Heart right ventricle (tissue), 16 donors: ENCODE data around the gene ELF3. TPM values are rescaled to one million over a fixed set of nuclear protein-coding genes. Genes with fewer than 3 reads are reported as not detected.
A peak's percentile ranks its signal among the peaks of the same experiment; 100 is the strongest.

Experiments used
- ATAC-seq, 8 donors: fragments of 200-7000 bp; cut with Tn5 transposase; one replicate each; pipeline ENCODE4 v1.9.1; 2020; ENCODE audit warnings: mild to moderate bottlenecking in 8 of 8, moderate library complexity in 8 of 8, moderate number of reproducible peaks in 1 of 8
- DNase-seq, 2 donors: peaks; one replicate each; pipeline ENCODE4 v3.0.0-alpha.2; 2020
- H3K27ac ChIP-seq, 10 donors: fragments of 200-600 bp; sonication (generic) in 2 of 10; one replicate each; pipeline versions ENCODE4 v1.5.0 to v1.8.0; 2020 to 2022; ENCODE audit warnings: mild to moderate bottlenecking in 3 of 10
- H3K27me3 ChIP-seq, 7 donors: fragments of 200-600 bp; one replicate each; pipeline ENCODE4 v1.8.0; 2021 to 2022; ENCODE audit warnings: mild to moderate bottlenecking in 2 of 7
- H3K36me3 ChIP-seq, 9 donors: fragments of 200-600 bp; sonication (generic) in 1 of 9; one replicate each; pipeline versions ENCODE4 v1.5.0 to v1.8.0; 2020 to 2022; ENCODE audit warnings: mild to moderate bottlenecking in 2 of 9
- H3K4me1 ChIP-seq, 9 donors: fragments of 200-600 bp; sonication (generic) in 1 of 9; one replicate each; pipeline versions ENCODE4 v1.5.0 to v1.8.0; 2020 to 2022; ENCODE audit warnings: mild to moderate bottlenecking in 4 of 9
- H3K4me3 ChIP-seq, 10 donors: fragments of 200-600 bp; sonication (generic) in 2 of 10; one replicate each; pipeline versions ENCODE4 v1.5.0 to v1.8.0; 2020 to 2022; ENCODE audit warnings: mild to moderate bottlenecking in 7 of 10, moderate library complexity in 2 of 10
- H3K9me3 ChIP-seq, 11 donors: fragments of 200-600 bp in 10 of 11; sonication (generic) in 2 of 11; one replicate each; pipeline versions ENCODE4 v1.5.0 to v1.8.0; 2013 to 2022; ENCODE audit warnings: mild to moderate bottlenecking in 2 of 11, control low read depth in 1 of 11, moderate library complexity in 1 of 11
- WGBS, 2 donors: extraction: QIAGEN DNeasy Blood & Tissue Kit; methylation state at CpG; one replicate each; pipeline ENCODE4 v1.1.7; 2013; ENCODE audit warnings: inconsistent platforms in 1 of 2; 5-methylcytosine and 5-hydroxymethylcytosine counted together
- intact Hi-C, 10 donors: fragments of 100-400 bp; cut with DNase I; formaldehyde crosslinking; loops; one replicate each; pipeline versions ENCODE4 v1.11.1 to v1.14.2; 2022
- polyA plus RNA-seq, 2 donors: library from polyadenylated mRNA; stranded (reverse); fragments of 200-250 nt; gene quantifications; one replicate each; pipeline ENCODE4 v1.2.3, GENCODE V29; 2013
- total RNA-seq, 10 donors: library from RNA; stranded (reverse); fragmentation: NEBNext Ultra II Directional in 3 of 10; extraction: Animal tissue kit (Norgen Biotek cat#: 25700) in 3 of 10; gene quantifications; one replicate each; pipeline versions ENCODE4 v1.2.1 to v1.2.4, GENCODE V29; 2021 to 2023
- TF ChIP-seq, protein P1 (sequence below), 9 donors: fragments of 200-600 bp; sonication (generic) in 2 of 9; IDR thresholded peaks; one replicate each; pipeline versions ENCODE4 v1.5.0 to v1.8.0; 2021 to 2022; ENCODE audit warnings: antibody characterized with exemption in 9 of 9, mild to moderate bottlenecking in 5 of 9, moderate library complexity in 1 of 9
- donor health status: Arrhythmogenic right ventricular cardiomyopathy.
- donor health status: ischemic (EF 13 %, LVEDD 7.1; RV severe dilation, severe dysfunction).
- donor health status: healthy with polysubstance abuse.
- donor health status: DM: no; HTN: yes; CAD: no.
- donor health status: DM: no; HTN: no; CAD: no.
- donor health status: ischemic (EF 25% LVEDD 6.9; RV normal size, moderate dysfunction).
- donor health status: ischemic (EF 25% LVEDD 5.7; RV mildly dilated, moderate dysfunction).
- donor health status: healthy.
- donor health status: DM: yes; HTN: yes; CAD: no.
- donor health status: Ischemic cardiomyopathy.
- donor health status: ischemic (EF 35%, LVEDD 5.7; RV mildly dilated, moderate dysfunction).
- donor health status: nonischemic (EF 11% LVEDD 7.7; RV severe dilation, severe dysfunction).
- donor health status: DM: yes; HTN: yes; CAD: no.
- donor health status: PGD.
- donor health status: ischemic (EF 29% LVEDD 5.4; RV normal size, mild dysfunction).
- donor health status: nonischemic (EF 23%, LVEDD 6.1; RV moderate dilation, normal function).

ELF3 gene
- total and polyA plus RNA-seq, 12 donors: 0.09 to 255 (median 1.4) TPM; not detected in 2

GRCh38 chr1:202007805-202008489 lies 2.4 kb upstream of the ELF3 start:
- Histone ChIP-seq H3K27me3 (no peaks in the 10 kb centered on the region), H3K9me3 (no peaks in the 10 kb centered on the region), H3K36me3 (peaks cover 0 to 60% (median 23%) of the 10 kb centered on the region in 9 donors), H3K4me3 (no peak overlapping the region), H3K4me1 (peaks cover 0 to 18% (median 5%) of the 10 kb centered on the region in 9 donors), H3K27ac (no peak overlapping the region)
- 63 to 79% methylated on average over 10 to 11 of the region's 11 CpGs for WGBS, 2 donors
- TF ChIP-seq, protein P1, sequence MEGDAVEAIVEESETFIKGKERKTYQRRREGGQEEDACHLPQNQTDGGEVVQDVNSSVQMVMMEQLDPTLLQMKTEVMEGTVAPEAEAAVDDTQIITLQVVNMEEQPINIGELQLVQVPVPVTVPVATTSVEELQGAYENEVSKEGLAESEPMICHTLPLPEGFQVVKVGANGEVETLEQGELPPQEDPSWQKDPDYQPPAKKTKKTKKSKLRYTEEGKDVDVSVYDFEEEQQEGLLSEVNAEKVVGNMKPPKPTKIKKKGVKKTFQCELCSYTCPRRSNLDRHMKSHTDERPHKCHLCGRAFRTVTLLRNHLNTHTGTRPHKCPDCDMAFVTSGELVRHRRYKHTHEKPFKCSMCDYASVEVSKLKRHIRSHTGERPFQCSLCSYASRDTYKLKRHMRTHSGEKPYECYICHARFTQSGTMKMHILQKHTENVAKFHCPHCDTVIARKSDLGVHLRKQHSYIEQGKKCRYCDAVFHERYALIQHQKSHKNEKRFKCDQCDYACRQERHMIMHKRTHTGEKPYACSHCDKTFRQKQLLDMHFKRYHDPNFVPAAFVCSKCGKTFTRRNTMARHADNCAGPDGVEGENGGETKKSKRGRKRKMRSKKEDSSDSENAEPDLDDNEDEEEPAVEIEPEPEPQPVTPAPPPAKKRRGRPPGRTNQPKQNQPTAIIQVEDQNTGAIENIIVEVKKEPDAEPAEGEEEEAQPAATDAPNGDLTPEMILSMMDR (IDR thresholded peaks at IDR 0.05): no peak
- intact Hi-C loops: loop anchor here in 7 of 10 donors (2.0 to 5.0 kb wide), 4 partner anchors 109 to 129 kb away; no protein-coding TSS in a partner anchor
- no peak for DNase-seq
- no peak for ATAC-seq

- intact Hi-C loops: loop anchor here (1.0 to 5.0 kb wide), 7 partner anchors 108 to 128 kb away; no protein-coding TSS in a partner anchor
- WGBS, 2 donors: 21 to 22% methylated on average over 11 of the region's 11 CpGs
- peaks cover 0 to 44% (median 9%) of the 10 kb centered on the region in 9 donors for H3K36me3 ChIP-seq
These were observed 834 bp upstream of the ELF3 start for GRCh38 chr1:202009326-202010179.

GRCh38 chr1:202011994-202012393 lies 1.6 kb downstream of the ELF3 start:
- H3K4me1 ChIP-seq: peaks cover 0 to 17% (median 5%) of the 10 kb centered on the region in 9 donors
- H3K27me3 ChIP-seq: no peaks in the 10 kb centered on the region
- intact Hi-C loops: loop anchor here in 2 of 10 donors (2.0 kb wide), 1 partner anchor 107 kb away; no protein-coding TSS in a partner anchor
- peaks cover 0 to 20% (median 0%) of the 10 kb centered on the region in 9 donors for H3K36me3 ChIP-seq
- H3K27ac ChIP-seq: no peak overlapping the region
- peak overlapping the region in 1 of 10 donors; percentile 26 for H3K4me3 ChIP-seq
- 92% methylated on average over 11 of the region's 11 CpGs for WGBS, 2 donors
- TF ChIP-seq, protein P1 (IDR thresholded peaks at IDR 0.05): no peak
- H3K9me3 ChIP-seq: no peaks in the 10 kb centered on the region
- no peak for DNase-seq
- ATAC-seq: no peak

More at GRCh38 chr1:202009326-202010179, 834 bp upstream of the ELF3 start:
- Histone ChIP-seq H3K4me3 (no peak overlapping the region), H3K9me3 (no peaks in the 10 kb centered on the region), H3K27ac (peak overlapping the region in 4 of 10 donors; percentile 18 to 72 (median 36)), H3K27me3 (no peaks in the 10 kb centered on the region), H3K4me1 (peaks cover 0 to 18% (median 5%) of the 10 kb centered on the region in 9 donors)
- TF ChIP-seq, protein P1 (IDR thresholded peaks at IDR 0.05): peak; percentile 70 to 91 (median 86)
- DNase-seq (peak; percentile 26 to 80), ATAC-seq (peak; percentile 46 to 83 (median 74))
